Dermis lymphatic vessel endothelial cell (primary cell): Measurements from ENCODE around the gene AP1B1. TPM values are rescaled to one million over a fixed set of nuclear protein-coding genes. Genes with fewer than 3 reads are reported as not detected.

ENCODE experiments used
- total RNA-seq: library from RNA; depleted of rRNA; stranded (reverse); fragments of >200 nt; gene quantifications from 2 replicates; pipeline ENCODE4 v1.2.1, GENCODE V29; 2014

AP1B1 gene
- total RNA-seq, result 147 and 189 TPM in 2 replicates

DNA sequence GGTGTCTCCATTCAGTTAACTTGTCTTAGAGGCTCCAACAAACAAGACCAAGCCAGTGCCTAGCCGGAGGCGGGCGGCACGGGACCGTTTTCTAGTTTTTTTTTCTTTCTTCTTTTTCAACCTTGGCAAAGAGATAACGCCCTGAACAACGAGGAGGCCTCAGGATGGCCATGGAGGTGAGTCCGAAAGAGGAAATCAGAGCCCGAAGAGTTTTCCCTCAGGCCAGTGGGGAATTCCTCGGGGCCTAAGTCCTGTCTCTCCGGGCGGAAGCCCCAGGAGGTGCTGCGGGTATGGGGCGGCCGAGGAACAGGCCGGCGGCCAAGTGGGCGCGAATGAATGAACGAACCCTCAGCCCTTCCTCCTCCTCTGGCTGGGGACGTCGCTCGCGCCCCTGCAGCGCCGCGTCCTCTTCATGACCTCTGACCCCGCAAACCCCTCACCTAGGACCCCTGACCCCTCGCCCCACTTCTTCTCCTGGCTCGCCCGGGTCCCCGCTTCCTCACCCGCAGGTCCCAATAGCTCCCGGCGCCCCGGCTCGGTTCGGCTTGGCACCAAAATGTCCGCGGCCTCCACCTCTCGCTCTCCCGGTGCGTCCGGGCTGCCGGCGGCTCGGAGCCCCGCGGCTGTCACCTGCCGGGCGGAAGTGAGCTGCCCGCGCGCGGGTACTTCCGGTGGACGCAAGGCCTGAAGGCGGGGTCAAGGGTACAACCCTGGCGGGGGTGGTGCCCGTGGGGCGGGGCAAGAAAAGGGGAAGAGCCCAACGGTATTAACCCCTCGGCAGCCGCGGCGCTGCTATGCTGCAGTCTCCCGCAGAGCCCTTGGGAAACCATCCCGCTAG lies at the start of gene AP1B1:
Gene AP1B1, minus strand, starts transcription at position 650 of the 838 bp plus-strand sequence. CDS start 21,327 bp downstream, outside the sequence.

DNA sequence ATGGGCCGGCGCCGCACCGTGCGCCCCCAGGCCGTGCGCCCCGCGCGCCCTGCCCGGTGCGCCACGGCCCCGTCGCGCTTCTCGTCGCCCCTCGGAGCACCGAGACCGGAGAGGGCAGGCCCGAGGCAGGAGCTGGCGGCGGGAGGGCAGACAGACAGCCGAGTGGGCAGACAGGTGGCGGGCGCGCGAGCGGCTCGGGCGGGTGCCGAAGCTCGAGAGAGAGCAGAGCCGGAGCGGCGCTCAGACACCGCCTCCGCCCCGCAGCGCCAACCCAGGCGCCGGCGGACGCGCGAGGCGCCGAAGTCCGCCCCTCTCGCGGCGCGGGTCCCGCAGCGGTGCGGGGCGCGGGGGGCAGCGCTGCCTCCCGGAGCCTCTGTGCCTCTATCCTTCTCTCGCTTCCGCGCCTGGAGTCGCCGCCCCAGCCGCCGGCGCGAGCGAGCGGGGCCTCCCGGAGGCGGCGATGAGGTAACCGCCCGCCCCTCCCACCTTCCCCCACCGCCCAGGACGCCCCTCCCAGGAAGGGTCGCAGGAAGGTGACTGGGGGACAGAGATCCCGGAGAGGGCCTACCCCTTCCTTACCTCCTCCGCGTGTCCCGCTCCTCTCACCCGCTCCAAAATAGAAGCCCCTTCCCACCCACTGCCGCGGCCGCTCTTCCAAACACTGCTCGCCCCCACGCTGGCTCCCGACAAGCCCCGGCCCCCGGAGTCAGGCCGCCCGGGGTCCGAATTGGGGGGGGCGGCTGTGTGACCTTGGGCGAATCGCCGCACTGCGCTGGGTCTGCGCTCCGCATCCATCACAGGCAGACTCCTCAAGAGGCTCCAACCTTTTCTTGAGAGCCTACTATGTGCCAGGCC lies 72.9 kb downstream of the AP1B1 start, which contains the start of gene RASL10A:
Gene RASL10A, minus strand, starts transcription at position 412 of the 855 bp plus-strand sequence. CDS start 451 bp downstream, outside the sequence.

GRCh38 chr22:29306175-29306834 lies 82.1 kb downstream of the AP1B1 start, which contains the start of gene GAS2L1:
Gene GAS2L1 (plus strand): TSS chr22:29306650. CDS start chr22:29308106, 1,456 bp downstream.

Other genes with a start within 250 kb of the AP1B1 start
- 8.0 and 10.0 TPM in 2 replicates for gene EMID1, start 182.7 kb downstream of the AP1B1 start, total RNA-seq
- gene RHBDD3, start 120.6 kb downstream of the AP1B1 start, total RNA-seq, result 17.8 and 18.7 TPM in 2 replicates
- 135 and 154 TPM in 2 replicates for gene EWSR1, start 120.3 kb downstream of the AP1B1 start, total RNA-seq
- gene GAS2L1, start 81.9 kb downstream of the AP1B1 start, total RNA-seq, result 20.0 and 22.9 TPM in 2 replicates
- gene RASL10A, start 72.9 kb downstream of the AP1B1 start, total RNA-seq, result 6.2 and 22.6 TPM in 2 replicates
- under 0.01 and 0.09 TPM in 2 replicates for gene RFPL1, start 50.0 kb upstream of the AP1B1 start, total RNA-seq
- 0.09 and 0.11 TPM in 2 replicates for gene NEFH, start 91.6 kb upstream of the AP1B1 start, total RNA-seq
- 28.8 and 37.9 TPM in 2 replicates for gene THOC5, start 165.2 kb upstream of the AP1B1 start, total RNA-seq
- 25.2 and 26.4 TPM in 2 replicates for gene NIPSNAP1, start 192.5 kb upstream of the AP1B1 start, total RNA-seq
- 34.0 and 37.1 TPM in 2 replicates for gene NF2, start 215.1 kb upstream of the AP1B1 start, total RNA-seq